HFF-Myc (cell line): Measurements from ENCODE around the gene MISP.
A peak's percentile ranks its signal among the peaks of the same experiment; 100 is the strongest.

Experiments used
- DNase-seq: peaks from one replicate; pipeline ENCODE4 v3.0.0-alpha.2; 2011; ENCODE audit warnings: low read depth; ENCODE audit errors: extremely low read depth
- H3K4me3 ChIP-seq: replicated peaks from 2 replicates; pipeline ENCODE4 v1.5.1; 2011; ENCODE audit warnings: low read depth, mild to moderate bottlenecking, control low read depth, low read length
- TF ChIP-seq, protein P1 (sequence below): IDR thresholded peaks from 2 replicates; pipeline ENCODE4 v1.5.1; 2012; ENCODE audit warnings: mild to moderate bottlenecking, low read depth, low read length, control low read depth; ENCODE audit errors: missing control alignments

The MISP gene

GRCh38 chr19:791567-792305 lies 40.8 kb downstream of the MISP start:
- no peak for DNase-seq
- H3K4me3 ChIP-seq = no peak overlapping the region
- TF ChIP-seq, protein P1, sequence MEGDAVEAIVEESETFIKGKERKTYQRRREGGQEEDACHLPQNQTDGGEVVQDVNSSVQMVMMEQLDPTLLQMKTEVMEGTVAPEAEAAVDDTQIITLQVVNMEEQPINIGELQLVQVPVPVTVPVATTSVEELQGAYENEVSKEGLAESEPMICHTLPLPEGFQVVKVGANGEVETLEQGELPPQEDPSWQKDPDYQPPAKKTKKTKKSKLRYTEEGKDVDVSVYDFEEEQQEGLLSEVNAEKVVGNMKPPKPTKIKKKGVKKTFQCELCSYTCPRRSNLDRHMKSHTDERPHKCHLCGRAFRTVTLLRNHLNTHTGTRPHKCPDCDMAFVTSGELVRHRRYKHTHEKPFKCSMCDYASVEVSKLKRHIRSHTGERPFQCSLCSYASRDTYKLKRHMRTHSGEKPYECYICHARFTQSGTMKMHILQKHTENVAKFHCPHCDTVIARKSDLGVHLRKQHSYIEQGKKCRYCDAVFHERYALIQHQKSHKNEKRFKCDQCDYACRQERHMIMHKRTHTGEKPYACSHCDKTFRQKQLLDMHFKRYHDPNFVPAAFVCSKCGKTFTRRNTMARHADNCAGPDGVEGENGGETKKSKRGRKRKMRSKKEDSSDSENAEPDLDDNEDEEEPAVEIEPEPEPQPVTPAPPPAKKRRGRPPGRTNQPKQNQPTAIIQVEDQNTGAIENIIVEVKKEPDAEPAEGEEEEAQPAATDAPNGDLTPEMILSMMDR = no peak

GRCh38 chr19:792306-792885 lies 41.5 kb downstream of the MISP start:
- no peak for DNase-seq
- TF ChIP-seq, protein P1 = no peak
- H3K4me3 ChIP-seq = no peak overlapping the region

GRCh38 chr19:793806-794205 lies 42.9 kb downstream of the MISP start:
- TF ChIP-seq, protein P1 = no peak
- no peak overlapping the region for H3K4me3 ChIP-seq
- DNase-seq = no peak

DNA sequence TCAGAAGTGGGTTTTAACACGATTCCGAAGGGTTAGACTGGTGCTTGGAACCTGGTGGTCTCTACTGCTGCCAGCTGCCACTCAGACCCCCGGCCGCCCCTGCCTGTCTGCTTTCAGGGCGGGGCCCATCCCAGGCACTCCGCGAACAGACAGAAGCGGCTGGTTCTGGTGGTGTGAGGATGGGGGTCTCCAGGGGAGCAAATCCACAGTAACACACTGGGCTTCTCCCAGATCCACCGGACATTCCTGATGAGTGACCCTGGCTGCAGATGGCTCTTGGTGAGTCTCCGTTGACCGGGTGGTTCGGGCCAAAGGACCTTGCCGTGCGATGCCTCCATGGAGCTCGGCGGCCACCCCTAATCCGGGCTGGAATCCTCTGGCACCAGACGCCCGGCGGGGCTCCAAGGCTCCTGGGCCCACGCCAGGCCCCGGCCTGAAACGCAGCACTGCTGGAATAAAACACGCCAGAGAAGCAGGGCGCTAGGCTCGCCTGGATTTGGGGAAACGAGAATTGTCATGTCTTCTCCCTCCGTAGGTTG lies 44.2 kb downstream of the MISP start:
- no peak overlapping the region for H3K4me3 ChIP-seq
- TF ChIP-seq, protein P1 = no peak
- DNase-seq = no peak

GRCh38 chr19:795691-796581 lies 45.0 kb downstream of the MISP start:
- TF ChIP-seq, protein P1 = no peak
- H3K4me3 ChIP-seq = peak overlapping the region; percentile 52
- no peak for DNase-seq

DNA sequence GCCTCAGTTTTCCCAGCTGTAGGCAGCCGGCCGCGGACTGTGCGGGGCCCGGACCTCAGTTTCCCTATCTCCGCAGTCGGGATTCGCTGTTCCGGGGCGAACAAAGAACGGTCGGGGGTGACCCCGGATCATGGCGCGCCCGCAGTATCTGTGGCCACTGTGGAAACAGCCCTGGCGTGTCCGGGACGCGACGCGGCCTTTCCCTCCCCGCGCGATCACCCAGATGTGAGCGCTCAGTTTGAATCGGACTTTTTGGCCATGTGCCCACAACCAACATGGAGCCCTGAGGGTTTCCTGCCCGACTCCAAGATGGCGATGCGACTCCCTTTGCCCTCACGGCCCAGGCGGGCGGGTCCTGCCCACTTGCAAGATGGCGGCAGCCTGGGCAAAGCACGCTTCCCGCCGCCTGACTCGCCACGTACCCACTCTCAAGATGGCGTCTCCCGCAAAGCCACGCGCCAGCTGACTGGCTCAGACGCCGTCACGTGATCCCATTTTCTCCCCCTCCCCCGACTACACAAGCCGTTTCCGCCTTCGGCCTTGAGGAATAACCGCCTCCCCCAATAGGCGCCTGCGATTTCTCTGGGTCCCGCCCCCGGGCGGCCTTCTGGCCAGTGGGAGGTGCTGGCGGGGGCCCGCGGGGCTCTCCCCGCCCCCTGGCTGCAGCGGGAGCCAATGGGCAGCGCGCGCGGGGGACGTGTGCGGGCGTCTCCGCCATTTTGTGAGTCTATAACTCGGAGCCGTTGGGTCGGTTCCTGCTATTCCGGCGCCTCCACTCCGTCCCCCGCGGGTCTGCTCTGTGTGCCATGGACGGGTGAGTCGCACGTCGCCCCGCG lies 46.0 kb downstream of the MISP start, which contains the start of gene PTBP1:
Gene PTBP1 (plus strand): TSS at position 761 of the 836 bp plus-strand sequence. CDS start 46 bp downstream, at position 807.
- TF ChIP-seq, protein P1 = no peak
- DNase-seq = peak; percentile 100
- H3K4me3 ChIP-seq = peak within 1 kb of the TSS; percentile 79
